Upper lobe of left lung (tissue), 6 donors: Measurements from ENCODE around the gene SSBP3. TPM values are rescaled to one million over a fixed set of nuclear protein-coding genes. Genes with fewer than 3 reads are reported as not detected.

Experiments used
- ATAC-seq, 2 donors: fragments of 200-7000 bp; cut with Tn5 transposase; one replicate each; pipeline ENCODE4 v1.9.1; 2022; ENCODE audit warnings: mild to moderate bottlenecking in 2 of 2, moderate library complexity in 2 of 2; ENCODE audit not compliant: low FRiP score in 2 of 2
- DNase-seq, 2 donors: peaks; one replicate each; pipeline ENCODE4 v3.0.0-alpha.2; 2019 to 2020
- H3K27ac ChIP-seq, 4 donors: fragments of 200-600 bp; sonication (generic); one replicate each; pipeline ENCODE4 v1.5.1; 2016 to 2019
- H3K27me3 ChIP-seq, 4 donors: fragments of 200-600 bp; sonication (generic); one replicate each; pipeline ENCODE4 v1.5.1; 2017 to 2019
- H3K36me3 ChIP-seq, 4 donors: fragments of 200-600 bp; sonication (generic); one replicate each; pipeline ENCODE4 v1.5.1; 2016 to 2019
- H3K4me1 ChIP-seq, 4 donors: fragments of 200-600 bp; sonication (generic); one replicate each; pipeline ENCODE4 v1.5.1; 2018 to 2019
- H3K4me3 ChIP-seq, 4 donors: fragments of 200-600 bp; sonication (generic); one replicate each; pipeline ENCODE4 v1.5.1; 2017 to 2019; ENCODE audit warnings: mild to moderate bottlenecking in 2 of 4, moderate library complexity in 1 of 4
- H3K9me3 ChIP-seq, 4 donors: fragments of 200-600 bp; sonication (generic); one replicate each; pipeline ENCODE4 v1.5.1; 2018 to 2019
- CTCF ChIP-seq, 6 experiments: fragments of 450-650 bp in 4 of 6; fragments of 200-600 bp in 2 of 6; sonication (generic) in 2 of 6; IDR thresholded peaks; one replicate each; pipeline ENCODE4 v1.5.1; 2016 to 2019; ENCODE audit warnings: antibody characterized with exemption in 6 of 6
- EP300 ChIP-seq, 4 donors: sonication (generic); formaldehyde crosslinking; IDR thresholded peaks; one replicate each; pipeline ENCODE4 v1.5.1; 2017; ENCODE audit warnings: antibody characterized with exemption in 4 of 4, control low read depth in 2 of 4
- POLR2A ChIP-seq, 4 donors: fragments of 450-650 bp; IDR thresholded peaks; one replicate each; pipeline ENCODE4 v1.5.1; 2016 to 2017; ENCODE audit warnings: antibody characterized with exemption in 4 of 4, mild to moderate bottlenecking in 2 of 4
- POLR2AphosphoS5 ChIP-seq, 2 donors: sonication (generic); formaldehyde crosslinking; IDR thresholded peaks; one replicate each; pipeline ENCODE4 v1.5.1; 2017; ENCODE audit warnings: antibody characterized with exemption in 2 of 2
- WGBS, 2 donors: methylation state at CpG; one replicate each; pipeline ENCODE4 v1.1.5; 2017 to 2018; 5-methylcytosine and 5-hydroxymethylcytosine counted together
- total RNA-seq, 6 donors: library from RNA; depleted of rRNA in 4 of 6; stranded (reverse); fragments of >200 nt in 4 of 6; gene quantifications; one replicate each; pipeline versions ENCODE4 v1.1.0 to v1.2.1, GENCODE V29; 2016 to 2021
- donor health status: DM: no; HTN: no; CAD: no; lungs with moderate emphysema.
- donor health status: DM: no; HTN: yes; CAD: no; lungs with severe emphysema.

SSBP3 gene
- total RNA-seq, 6 donors from 2014 or later = 17.8 to 35.6 (median 26.4) TPM

GRCh38 chr1:54207287-54207686 is 198.9 kb downstream of the SSBP3 start:
- Histone ChIP-seq H3K27me3 (no peaks in the 10 kb centered on the region), H3K27ac (no peak overlapping the region), H3K4me3 (no peak overlapping the region), H3K4me1 (no peaks in the 10 kb centered on the region), H3K36me3 (peaks cover 20 to 72% (median 58%) of the 10 kb centered on the region in 4 donors), H3K9me3 (no peaks in the 10 kb centered on the region)
- ATAC-seq = no peak
- WGBS, 2 donors = 0 to 86% methylated on average over 1 of the region's 1 CpG
- no peak for DNase-seq
- TF ChIP-seq POLR2AphosphoS5 (IDR thresholded peaks at IDR 0.05) = no peak
- no peak for TF ChIP-seq CTCF (IDR thresholded peaks at IDR 0.05)
- no peak for TF ChIP-seq EP300 (IDR thresholded peaks at IDR 0.05)
- no peak for TF ChIP-seq POLR2A (IDR thresholded peaks at IDR 0.05)

GRCh38 chr1:54204199-54204598 is 202.0 kb downstream of the SSBP3 start:
- Histone ChIP-seq H3K4me1 (peaks cover 12 to 23% (median 16%) of the 10 kb centered on the region in 4 donors), H3K27ac (no peak overlapping the region), H3K9me3 (no peaks in the 10 kb centered on the region), H3K4me3 (no peak overlapping the region), H3K27me3 (no peaks in the 10 kb centered on the region), H3K36me3 (peaks cover 6 to 42% (median 29%) of the 10 kb centered on the region in 4 donors)
- ATAC-seq (no peak), DNase-seq (no peak)
- WGBS, 2 donors = 80 to 81% methylated on average over 7 of the region's 7 CpGs
- TF ChIP-seq POLR2A (IDR thresholded peaks at IDR 0.05) (no peak), POLR2AphosphoS5 (IDR thresholded peaks at IDR 0.05) (no peak), EP300 (IDR thresholded peaks at IDR 0.05) (no peak), CTCF (IDR thresholded peaks at IDR 0.05) (no peak)

GRCh38 chr1:54200519-54200997 is 205.6 kb downstream of the SSBP3 start:
- peak overlapping the region; percentile 68 to 98 (median 96) for H3K4me3 ChIP-seq
- H3K27ac ChIP-seq = peak overlapping the region; percentile 60 to 90 (median 82)
- peaks cover 15 to 28% (median 19%) of the 10 kb centered on the region in 4 donors for H3K4me1 ChIP-seq
- ATAC-seq = peak in 1 of 2 donors; percentile 37
- DNase-seq = no peak
- TF ChIP-seq POLR2AphosphoS5 (IDR thresholded peaks at IDR 0.05) (no peak), CTCF (IDR thresholded peaks at IDR 0.05) (no peak), POLR2A (IDR thresholded peaks at IDR 0.05) (no peak), EP300 (IDR thresholded peaks at IDR 0.05) (no peak)
- 0 to 2% methylated on average over 1 to 15 of the region's 15 CpGs for WGBS, 2 donors
- no peaks in the 10 kb centered on the region for H3K9me3 ChIP-seq
- H3K36me3 ChIP-seq = peaks cover 3 to 12% (median 7%) of the 10 kb centered on the region in 4 donors
- no peaks in the 10 kb centered on the region for H3K27me3 ChIP-seq

GRCh38 chr1:54199765-54200518 is 206.3 kb downstream of the SSBP3 start, which contains the start of the genes CYB5RL and MRPL37:
CYB5RL (minus strand) TSS chr1:54200030; CDS start chr1:54195616, 4,414 bp downstream.
MRPL37 (plus strand) TSS chr1:54200167; CDS start chr1:54200244, 77 bp downstream.
- peak within 1 kb of the TSS; percentile 60 to 90 (median 82) for H3K27ac ChIP-seq

More at GRCh38 chr1:54199765-54200518, 206.3 kb downstream of the SSBP3 start, which contains the start of the genes CYB5RL and MRPL37:
- Histone ChIP-seq H3K36me3 (peaks cover 0 to 12% (median 7%) of the 10 kb centered on the region in 4 donors), H3K4me1 (peaks cover 15 to 28% (median 19%) of the 10 kb centered on the region in 4 donors), H3K4me3 (peak within 1 kb of the TSS; percentile 68 to 98 (median 96)), H3K27me3 (no peaks in the 10 kb centered on the region), H3K9me3 (no peaks in the 10 kb centered on the region)
- peak; percentile 95 for DNase-seq
- 0 to 1% methylated on average over 38 to 40 of the region's 51 CpGs for WGBS, 2 donors
- TF ChIP-seq POLR2A (IDR thresholded peaks at IDR 0.05) = peak in 3 of 4 donors; percentile 18 to 67 (median 53)
- TF ChIP-seq EP300 (IDR thresholded peaks at IDR 0.05) = no peak
- TF ChIP-seq CTCF (IDR thresholded peaks at IDR 0.05) = no peak
- peak in 1 of 2 donors; percentile 77 for TF ChIP-seq POLR2AphosphoS5 (IDR thresholded peaks at IDR 0.05)
- ATAC-seq = peak; percentile 96 to 98
